Activated naive CD4-positive, alpha-beta T cell treated with anti-CD3 and anti-CD28 coated beads, Interleukin-2, amount 10 ng/mL, durations not matched to agents 7 days and 5 days (primary cell): Measurements from ENCODE around the gene RPL23.
A peak's percentile ranks its signal among the peaks of the same experiment; 100 is the strongest.

Source experiments
- CTCF ChIA-PET: fragments of 350-600 bp; sonication (Branson Sonifier 250); formaldehyde crosslinking; loops from one replicate; lab custom pipeline; 2021; ENCODE audit warnings: antibody characterized with exemption; lab: Charles Lee
- DNase-seq: peaks from one replicate; pipeline ENCODE4 v3.0.0-alpha.2; 2020
- H3K27ac Mint-ChIP-seq: one replicate; pipeline ENCODE4 v1.8.0; 2021; ENCODE audit warnings: mild to moderate bottlenecking, moderate library complexity, mixed read lengths
- H3K27me3 Mint-ChIP-seq: one replicate; pipeline ENCODE4 v1.8.0; 2021; ENCODE audit warnings: mild to moderate bottlenecking, mixed read lengths
- H3K36me3 Mint-ChIP-seq: one replicate; pipeline ENCODE4 v1.8.0; 2021; ENCODE audit warnings: mixed read lengths
- H3K4me1 Mint-ChIP-seq: one replicate; pipeline ENCODE4 v1.8.0; 2021; ENCODE audit warnings: mixed read lengths
- H3K4me3 Mint-ChIP-seq: one replicate; pipeline ENCODE4 v1.8.0; 2021; ENCODE audit warnings: mild to moderate bottlenecking, moderate library complexity, mixed read lengths
- H3K9me3 Mint-ChIP-seq: one replicate; pipeline ENCODE4 v1.8.0; 2021; ENCODE audit warnings: mixed read lengths

Gene RPL23

DNA sequence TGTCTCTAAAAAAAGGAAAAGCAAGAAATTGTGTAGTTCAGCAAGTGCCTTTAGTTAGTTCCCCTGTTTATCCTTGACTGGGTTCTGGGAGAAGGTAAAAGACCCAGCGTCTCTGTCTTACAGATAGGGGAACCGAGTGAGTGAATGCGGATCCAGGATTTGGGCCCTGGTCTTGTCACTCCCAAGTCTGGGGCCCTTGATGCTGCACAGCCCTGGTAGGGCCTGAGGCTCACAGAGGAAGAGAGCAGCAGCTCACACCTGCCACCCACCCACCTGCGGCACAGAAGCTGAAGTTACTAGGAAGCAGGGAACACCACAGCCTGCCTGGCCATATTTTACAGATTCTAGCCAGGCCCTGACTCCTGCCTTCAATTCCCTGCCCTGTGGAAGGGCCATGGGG lies 38.6 kb upstream of the RPL23 start:
- DNase-seq, result no peak
- Mint-ChIP-seq H3K27me3 (no peaks in the 10 kb centered on the region), H3K4me3 (no peak overlapping the region), H3K9me3 (no peaks in the 10 kb centered on the region), H3K36me3 (peaks cover 58% of the 10 kb centered on the region), H3K27ac (peak overlapping the region; percentile 83), H3K4me1 (peaks cover 86% of the 10 kb centered on the region)
- CTCF ChIA-PET, result no interaction called here

DNA sequence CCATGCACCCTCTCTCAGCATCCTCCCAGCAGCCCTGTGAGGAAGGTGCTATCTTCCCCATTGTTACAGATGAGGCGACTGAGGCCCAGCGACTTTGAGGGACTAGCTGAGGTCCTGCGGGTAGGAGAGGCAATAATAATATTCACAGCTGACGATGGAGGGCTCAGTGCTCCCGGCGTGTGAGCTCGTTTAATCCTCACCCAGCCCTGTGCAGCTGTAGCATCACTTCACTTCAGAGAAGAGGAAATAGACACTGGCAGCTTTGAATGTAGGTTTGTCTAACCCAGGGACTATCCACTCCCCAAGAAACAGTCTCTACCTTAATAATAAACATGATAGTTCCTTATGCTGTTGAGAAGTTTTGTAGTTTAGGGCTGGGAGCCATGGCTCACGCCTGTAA lies 37.9 kb upstream of the RPL23 start:
- Mint-ChIP-seq H3K4me1 (peaks cover 85% of the 10 kb centered on the region), H3K36me3 (peaks cover 61% of the 10 kb centered on the region), H3K9me3 (no peaks in the 10 kb centered on the region), H3K4me3 (no peak overlapping the region), H3K27ac (peak overlapping the region; percentile 83), H3K27me3 (no peaks in the 10 kb centered on the region)
- CTCF ChIA-PET, result no interaction called here
- no peak for DNase-seq

- CTCF ChIA-PET, result no interaction called here
- peaks cover 67% of the 10 kb centered on the region for H3K36me3 Mint-ChIP-seq
- peak overlapping the region; percentile 41 for H3K4me3 Mint-ChIP-seq
- no peaks in the 10 kb centered on the region for H3K9me3 Mint-ChIP-seq
- H3K27ac Mint-ChIP-seq, result peak overlapping the region; percentile 83
- H3K4me1 Mint-ChIP-seq, result peaks cover 87% of the 10 kb centered on the region
- peak; percentile 53 for DNase-seq
- peaks cover 4% of the 10 kb centered on the region for H3K27me3 Mint-ChIP-seq
Measured at GRCh38 chr17:38890410-38890746, 36.9 kb upstream of the RPL23 start.

DNA sequence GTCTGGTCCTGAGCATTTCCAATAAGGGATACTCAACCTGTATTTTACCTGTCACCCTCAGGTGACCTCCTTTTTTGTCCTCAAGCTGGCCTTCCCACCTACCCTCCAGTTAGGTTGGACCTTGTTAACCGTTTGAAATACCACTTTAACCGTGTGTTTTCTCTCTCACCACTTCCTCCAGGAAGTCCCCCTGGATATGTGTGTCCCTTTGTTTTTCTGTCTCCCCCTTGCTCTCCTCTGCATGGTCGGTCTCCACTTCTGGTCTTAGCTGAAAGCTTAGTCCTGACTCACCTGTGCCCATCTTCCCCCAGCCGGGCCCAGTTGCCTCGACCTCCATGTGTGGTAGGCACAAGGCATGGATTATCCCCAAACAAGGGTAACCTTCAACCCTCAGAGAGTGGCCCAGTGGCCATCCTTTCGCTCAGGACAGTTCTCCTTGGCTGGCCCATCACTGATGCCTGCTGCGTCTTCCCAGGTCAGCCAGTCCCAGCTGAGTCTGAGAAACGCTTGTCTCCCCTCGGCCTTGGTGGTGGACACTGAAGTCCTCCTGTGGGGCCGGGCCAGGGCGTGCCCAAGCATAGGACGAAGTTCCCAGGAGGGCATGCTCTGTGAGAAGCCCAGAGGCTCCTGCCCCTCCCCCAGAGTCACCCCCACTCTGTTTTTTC lies 36.4 kb upstream of the RPL23 start:
- Mint-ChIP-seq H3K4me3 (peak overlapping the region; percentile 41), H3K27ac (peak overlapping the region; percentile 83), H3K9me3 (no peaks in the 10 kb centered on the region), H3K27me3 (peaks cover 4% of the 10 kb centered on the region), H3K4me1 (peaks cover 92% of the 10 kb centered on the region), H3K36me3 (peaks cover 72% of the 10 kb centered on the region)
- CTCF ChIA-PET, result no interaction called here
- DNase-seq, result no peak

GRCh38 chr17:38888842-38889241 lies 35.3 kb upstream of the RPL23 start:
- CTCF ChIA-PET, result no interaction called here
- H3K4me3 Mint-ChIP-seq, result no peak overlapping the region
- no peaks in the 10 kb centered on the region for H3K9me3 Mint-ChIP-seq
- H3K27ac Mint-ChIP-seq, result peak overlapping the region; percentile 76
- DNase-seq, result no peak
- H3K36me3 Mint-ChIP-seq, result peaks cover 69% of the 10 kb centered on the region
- peaks cover 91% of the 10 kb centered on the region for H3K4me1 Mint-ChIP-seq
- peaks cover 4% of the 10 kb centered on the region for H3K27me3 Mint-ChIP-seq

- no peaks in the 10 kb centered on the region for H3K9me3 Mint-ChIP-seq
- no peak overlapping the region for H3K27ac Mint-ChIP-seq
- no peak overlapping the region for H3K4me3 Mint-ChIP-seq
- H3K4me1 Mint-ChIP-seq, result peaks cover 91% of the 10 kb centered on the region
- CTCF ChIA-PET, result interaction anchor here (1.1 to 2.1 kb wide), 3 partner anchors 9 to 39 kb away, joined by 3 to 6 read pairs (median 4); partner anchors contain the start of gene LASP1NB
- DNase-seq, result no peak
- H3K36me3 Mint-ChIP-seq, result peaks cover 75% of the 10 kb centered on the region
- H3K27me3 Mint-ChIP-seq, result peaks cover 4% of the 10 kb centered on the region
Measured at GRCh38 chr17:38886643-38887010, 33.1 kb upstream of the RPL23 start.

- CTCF ChIA-PET, result interaction anchor here (1.3 to 2.1 kb wide), 2 partner anchors 15 to 39 kb away, joined by 4 to 6 read pairs; partner anchors contain the start of gene LASP1NB
- Mint-ChIP-seq H3K27me3 (peaks cover 4% of the 10 kb centered on the region), H3K4me3 (peak overlapping the region; percentile 11), H3K36me3 (peaks cover 77% of the 10 kb centered on the region), H3K9me3 (no peaks in the 10 kb centered on the region), H3K4me1 (peaks cover 91% of the 10 kb centered on the region), H3K27ac (peak overlapping the region; percentile 85)
- DNase-seq, result no peak
Measured at GRCh38 chr17:38885728-38886642, 32.5 kb upstream of the RPL23 start.

DNA sequence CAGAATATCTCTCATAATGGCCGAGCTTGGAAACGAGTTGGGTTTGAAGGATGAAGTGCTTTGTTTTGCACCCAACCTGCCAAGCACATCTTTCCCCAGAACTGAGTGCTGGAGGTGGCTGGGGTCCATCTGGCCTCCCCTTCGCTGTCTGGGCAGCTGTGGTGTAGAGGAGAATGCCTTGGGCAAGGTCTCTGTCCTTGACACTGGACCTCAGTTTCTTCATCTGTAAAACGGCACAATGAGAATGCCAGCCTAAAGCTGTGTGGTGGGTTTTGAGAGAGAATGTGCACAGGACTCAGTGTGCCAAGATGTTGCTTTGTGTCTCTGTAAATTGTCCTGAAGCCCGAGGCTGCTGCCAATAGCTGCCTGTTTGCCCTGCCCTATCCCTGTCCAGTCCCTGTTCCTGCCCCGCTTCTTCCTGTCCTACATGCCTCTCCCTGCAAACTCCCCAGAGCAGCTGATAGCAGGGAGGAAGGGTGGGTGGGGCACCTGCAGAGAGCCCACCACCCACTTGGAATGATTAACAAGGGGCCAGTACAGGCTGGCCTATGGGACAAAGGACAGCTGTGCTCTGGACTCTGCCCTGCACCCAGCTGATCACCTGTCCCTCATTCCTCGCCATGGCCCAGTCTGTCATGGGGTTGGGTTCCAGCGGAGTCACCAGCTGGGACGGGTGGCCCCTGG lies 31.7 kb upstream of the RPL23 start:
- no peak for DNase-seq
- Mint-ChIP-seq H3K27ac (peak overlapping the region; percentile 67), H3K36me3 (peaks cover 79% of the 10 kb centered on the region), H3K4me3 (peak overlapping the region; percentile 28), H3K9me3 (no peaks in the 10 kb centered on the region), H3K4me1 (peaks cover 91% of the 10 kb centered on the region), H3K27me3 (peaks cover 4% of the 10 kb centered on the region)
- CTCF ChIA-PET, result interaction anchor here (1.3 to 2.1 kb wide), 3 partner anchors 13 to 40 kb away, joined by 4 to 7 read pairs (median 6); partner anchors contain the start of gene LASP1NB

- peak overlapping the region; percentile 94 for H3K27ac Mint-ChIP-seq
- H3K27me3 Mint-ChIP-seq, result peaks cover 4% of the 10 kb centered on the region
- peak overlapping the region; percentile 56 for H3K4me3 Mint-ChIP-seq
- H3K36me3 Mint-ChIP-seq, result peaks cover 76% of the 10 kb centered on the region
- CTCF ChIA-PET, result interaction anchor here (0.7 to 1.9 kb wide), 3 partner anchors 11 to 14 kb away, joined by 3 to 7 read pairs (median 3); partner anchors contain the start of gene LASP1
- peaks cover 91% of the 10 kb centered on the region for H3K4me1 Mint-ChIP-seq
- no peaks in the 10 kb centered on the region for H3K9me3 Mint-ChIP-seq
- DNase-seq, result peak; percentile 56
Measured at GRCh38 chr17:38883592-38884526, 30.3 kb upstream of the RPL23 start.

- DNase-seq, result no peak
- Mint-ChIP-seq H3K9me3 (no peaks in the 10 kb centered on the region), H3K4me1 (peaks cover 91% of the 10 kb centered on the region), H3K27ac (peak overlapping the region; percentile 94), H3K4me3 (no peak overlapping the region), H3K27me3 (peaks cover 4% of the 10 kb centered on the region), H3K36me3 (peaks cover 77% of the 10 kb centered on the region)
- CTCF ChIA-PET, result interaction anchor here (1.0 to 3.5 kb wide), 3 partner anchors 10 to 14 kb away, joined by 3 to 14 read pairs (median 8); partner anchors contain the start of gene LASP1
Measured at GRCh38 chr17:38882870-38883269, 29.3 kb upstream of the RPL23 start.

GRCh38 chr17:38881600-38882191 lies 28.2 kb upstream of the RPL23 start:
- H3K36me3 Mint-ChIP-seq, result peaks cover 72% of the 10 kb centered on the region
- DNase-seq, result peak; percentile 56
- H3K4me1 Mint-ChIP-seq, result peaks cover 94% of the 10 kb centered on the region
- H3K4me3 Mint-ChIP-seq, result peak overlapping the region; percentile 26
- H3K9me3 Mint-ChIP-seq, result no peaks in the 10 kb centered on the region
- CTCF ChIA-PET, result interaction anchor here (0.5 to 3.5 kb wide), 4 partner anchors 9 to 13 kb away, joined by 3 to 14 read pairs (median 6); no protein-coding TSS in a partner anchor
- H3K27me3 Mint-ChIP-seq, result peaks cover 4% of the 10 kb centered on the region
- H3K27ac Mint-ChIP-seq, result peak overlapping the region; percentile 94

- peak; percentile 54 for DNase-seq
- Mint-ChIP-seq H3K27ac (peak overlapping the region; percentile 77), H3K4me3 (peak overlapping the region; percentile 62), H3K36me3 (peaks cover 59% of the 10 kb centered on the region), H3K9me3 (no peaks in the 10 kb centered on the region), H3K4me1 (peaks cover 93% of the 10 kb centered on the region), H3K27me3 (no peaks in the 10 kb centered on the region)
- CTCF ChIA-PET, result interaction anchor here (0.5 to 3.5 kb wide), 4 partner anchors 9 to 1684 kb away, joined by 3 to 14 read pairs (median 4); no protein-coding TSS in a partner anchor
Measured at GRCh38 chr17:38879878-38880665, 26.6 kb upstream of the RPL23 start.
